ENCODE measurements around the gene IL17D.
"Not testable (repeated sequence)": the region's sequence is repeated elsewhere in the genome, so short reads cannot be mapped to it uniquely, and the experiment has no call there.

IL17D gene

GRCh38 chr13:20702915-20703779, at the start of gene IL17D:
Gene IL17D, plus strand, starts transcription at chr13:20703699. Its CDS starts 303 bp downstream, at chr13:20704002.
- DNase-seq (ENCODE audit: low spot score in 2 of 2): peak in 1 of 2 experiments; percentile 58
- Histone ChIP-seq H3K4me1 (peaks cover 22% of the 10 kb centered on the region), H3K27me3 (ENCODE audit: low read depth) (peaks cover 2% of the 10 kb centered on the region; the same call in 1 of the 2 replicates), H3K36me3 (replicated peaks) (no peaks in the 10 kb centered on the region), H3K9me3 (no peaks in the 10 kb centered on the region), H3K4me3 (peak within 1 kb of the TSS; percentile 52)
- in situ Hi-C loops (cut with MboI; ENCODE audit: low sequenced_read_pairs): no loop called here

GRCh38 chr13:20654156-20654555, 49.3 kb upstream of the IL17D start:
- Histone ChIP-seq H3K27me3 (ENCODE audit: low read depth) (no peaks in the 10 kb centered on the region), H3K4me3 (no peak overlapping the region), H3K36me3 (replicated peaks) (no peaks in the 10 kb centered on the region), H3K4me1 (no peaks in the 10 kb centered on the region), H3K9me3 (no peaks in the 10 kb centered on the region)
- in situ Hi-C loops (cut with MboI; ENCODE audit: low sequenced_read_pairs): no loop called here
- no peak for DNase-seq (ENCODE audit: low spot score in 2 of 2)

GRCh38 chr13:20658451-20659040, 45.0 kb upstream of the IL17D start:
- no peak overlapping the region for H3K4me3 ChIP-seq
- in situ Hi-C loops (cut with MboI; ENCODE audit: low sequenced_read_pairs): no loop called here
- H3K4me1 ChIP-seq: no peaks in the 10 kb centered on the region
- no peaks in the 10 kb centered on the region for H3K27me3 ChIP-seq (ENCODE audit: low read depth)
- H3K36me3 ChIP-seq (replicated peaks): no peaks in the 10 kb centered on the region
- DNase-seq (ENCODE audit: low spot score in 2 of 2): no peak
- H3K9me3 ChIP-seq: no peaks in the 10 kb centered on the region

- Histone ChIP-seq H3K4me1 (no peaks in the 10 kb centered on the region), H3K27me3 (ENCODE audit: low read depth) (no peaks in the 10 kb centered on the region), H3K9me3 (no peaks in the 10 kb centered on the region), H3K4me3 (no peak overlapping the region), H3K36me3 (replicated peaks) (no peaks in the 10 kb centered on the region)
- in situ Hi-C loops (cut with MboI; ENCODE audit: low sequenced_read_pairs): no loop called here
- no peak for DNase-seq (ENCODE audit: low spot score in 2 of 2)
Observed at GRCh38 chr13:20664351-20664750, 39.1 kb upstream of the IL17D start.

GRCh38 chr13:20666948-20667347, 36.6 kb upstream of the IL17D start:
- no peaks in the 10 kb centered on the region for H3K4me1 ChIP-seq
- H3K9me3 ChIP-seq: no peaks in the 10 kb centered on the region
- no peaks in the 10 kb centered on the region for H3K27me3 ChIP-seq (ENCODE audit: low read depth)
- H3K36me3 ChIP-seq (replicated peaks): no peaks in the 10 kb centered on the region
- in situ Hi-C loops (cut with MboI; ENCODE audit: low sequenced_read_pairs): no loop called here
- DNase-seq (ENCODE audit: low spot score in 2 of 2): no peak
- H3K4me3 ChIP-seq: no peak overlapping the region

GRCh38 chr13:20667857-20668437, 35.6 kb upstream of the IL17D start:
- in situ Hi-C loops (cut with MboI; ENCODE audit: low sequenced_read_pairs): no loop called here
- no peaks in the 10 kb centered on the region for H3K27me3 ChIP-seq (ENCODE audit: low read depth)
- H3K9me3 ChIP-seq: no peaks in the 10 kb centered on the region
- no peak overlapping the region for H3K4me3 ChIP-seq
- no peak for DNase-seq (ENCODE audit: low spot score in 2 of 2)
- H3K36me3 ChIP-seq (replicated peaks): no peaks in the 10 kb centered on the region
- no peaks in the 10 kb centered on the region for H3K4me1 ChIP-seq

GRCh38 chr13:20669162-20669561, 34.3 kb upstream of the IL17D start:
- DNase-seq (ENCODE audit: low spot score in 2 of 2): no peak
- H3K4me1 ChIP-seq: no peaks in the 10 kb centered on the region
- in situ Hi-C loops (cut with MboI; ENCODE audit: low sequenced_read_pairs): no loop called here
- H3K4me3 ChIP-seq: no peak overlapping the region
- no peaks in the 10 kb centered on the region for H3K9me3 ChIP-seq
- no peaks in the 10 kb centered on the region for H3K27me3 ChIP-seq (ENCODE audit: low read depth)
- H3K36me3 ChIP-seq (replicated peaks): no peaks in the 10 kb centered on the region

- Histone ChIP-seq H3K4me1 (no peaks in the 10 kb centered on the region), H3K27me3 (ENCODE audit: low read depth) (no peaks in the 10 kb centered on the region), H3K36me3 (replicated peaks) (no peaks in the 10 kb centered on the region), H3K9me3 (no peaks in the 10 kb centered on the region), H3K4me3 (no peak overlapping the region)
- in situ Hi-C loops (cut with MboI; ENCODE audit: low sequenced_read_pairs): no loop called here
- DNase-seq (ENCODE audit: low spot score in 2 of 2): no peak
Observed at GRCh38 chr13:20671789-20672188, 31.7 kb upstream of the IL17D start.

GRCh38 chr13:20672772-20673171, 30.7 kb upstream of the IL17D start:
- Histone ChIP-seq H3K4me1 (0 out of 2 replicates have a peak, but pooled peaks cover under 1% of the 10 kb centered on the region), H3K36me3 (replicated peaks) (no peaks in the 10 kb centered on the region), H3K4me3 (no peak overlapping the region), H3K9me3 (no peaks in the 10 kb centered on the region), H3K27me3 (ENCODE audit: low read depth) (no peaks in the 10 kb centered on the region)
- no peak for DNase-seq (ENCODE audit: low spot score in 2 of 2)
- in situ Hi-C loops (cut with MboI; ENCODE audit: low sequenced_read_pairs): no loop called here

GRCh38 chr13:20673715-20674114, 29.8 kb upstream of the IL17D start:
- in situ Hi-C loops (cut with MboI; ENCODE audit: low sequenced_read_pairs): no loop called here
- Histone ChIP-seq H3K9me3 (no peaks in the 10 kb centered on the region), H3K36me3 (replicated peaks) (no peaks in the 10 kb centered on the region), H3K4me1 (peaks cover 8% of the 10 kb centered on the region), H3K4me3 (no peak overlapping the region), H3K27me3 (ENCODE audit: low read depth) (no peaks in the 10 kb centered on the region)
- DNase-seq (ENCODE audit: low spot score in 2 of 2): no peak

GRCh38 chr13:20676213-20676612, 27.3 kb upstream of the IL17D start:
- no peaks in the 10 kb centered on the region for H3K27me3 ChIP-seq (ENCODE audit: low read depth)
- in situ Hi-C loops (cut with MboI; ENCODE audit: low sequenced_read_pairs): no loop called here
- no peak overlapping the region for H3K4me3 ChIP-seq
- no peak for DNase-seq (ENCODE audit: low spot score in 2 of 2)
- H3K9me3 ChIP-seq: no peaks in the 10 kb centered on the region
- no peaks in the 10 kb centered on the region for H3K36me3 ChIP-seq (replicated peaks)
- peaks cover 8% of the 10 kb centered on the region for H3K4me1 ChIP-seq

- in situ Hi-C loops (cut with MboI; ENCODE audit: low sequenced_read_pairs); H3K9me3 ChIP-seq; H3K4me3 ChIP-seq; H3K36me3 ChIP-seq (replicated peaks); H3K27me3 ChIP-seq (ENCODE audit: low read depth): not testable (repeated sequence)
- H3K4me1 ChIP-seq: peaks cover 19% of the 10 kb centered on the region
- DNase-seq (ENCODE audit: low spot score in 2 of 2): peak in 1 of 2 experiments; percentile 33
Observed at GRCh38 chr13:20678606-20679005, 24.9 kb upstream of the IL17D start.

- no peak for DNase-seq (ENCODE audit: low spot score in 2 of 2)
- H3K27me3 ChIP-seq (ENCODE audit: low read depth): no peaks in the 10 kb centered on the region
- no peak overlapping the region for H3K4me3 ChIP-seq
- H3K9me3 ChIP-seq: no peaks in the 10 kb centered on the region
- peaks cover 19% of the 10 kb centered on the region for H3K4me1 ChIP-seq
- no peaks in the 10 kb centered on the region for H3K36me3 ChIP-seq (replicated peaks)
- in situ Hi-C loops (cut with MboI; ENCODE audit: low sequenced_read_pairs): no loop called here
Observed at GRCh38 chr13:20679879-20680278, 23.6 kb upstream of the IL17D start.

GRCh38 chr13:20680416-20681080, 23.0 kb upstream of the IL17D start:
- DNase-seq (ENCODE audit: low spot score in 2 of 2): no peak
- Histone ChIP-seq H3K36me3 (replicated peaks) (no peaks in the 10 kb centered on the region), H3K27me3 (ENCODE audit: low read depth) (no peaks in the 10 kb centered on the region), H3K4me1 (peaks cover 19% of the 10 kb centered on the region), H3K9me3 (no peaks in the 10 kb centered on the region), H3K4me3 (no peak overlapping the region)
- in situ Hi-C loops (cut with MboI; ENCODE audit: low sequenced_read_pairs): no loop called here

Measured in HAP-1 (cell line).